A549 (cell line): ENCODE data around the gene AFF1. TPM values are rescaled to one million over a fixed set of nuclear protein-coding genes. Genes with fewer than 3 reads are reported as not detected.
A peak's percentile ranks its signal among the peaks of the same experiment; 100 is the strongest.
"Not testable (repeated sequence)": the region's sequence is repeated elsewhere in the genome, so short reads cannot be mapped to it uniquely, and the experiment has no call there.

Experiments
- ATAC-seq, 2 experiments: fragments of 200-7000 bp in 1 of 2; fragments of >200 bp in 1 of 2; cut with Nextera tagmentation in 1 of 2; cut with Tn5 transposase in 1 of 2; 3 replicates each; pipeline versions ENCODE4 v1.8.0 to v1.9.1; 2018 to 2020; ENCODE audit warnings: mild to moderate bottlenecking in 1 of 2, moderate library complexity in 1 of 2
- CTCF ChIA-PET: fragments of 300-600 bp; sonication (Branson Sonifier 250); formaldehyde crosslinking; extraction: SDS; loops from one replicate; lab custom pipeline; 2021; ENCODE audit warnings: antibody characterized with exemption, inconsistent platforms; lab: Yijun Ruan, JAX
- POLR2A ChIA-PET: fragments of 350-600 bp; formaldehyde crosslinking; extraction: SDS; loops from one replicate; lab custom pipeline; 2021; ENCODE audit warnings: antibody characterized with exemption, inconsistent platforms; lab: Yijun Ruan, JAX
- DNase-seq, 2 experiments: peaks; one replicate each; pipeline versions ENCODE4 v3.0.0 to v3.0.0-alpha.2; 2011 to 2016; ENCODE audit warnings: low read depth in 1 of 2, low spot score in 1 of 2
- FAIRE-seq: peaks from 2 replicates; lab custom pipeline; 2011; peaks lifted over from hg19 to GRCh38; lab: Jason Lieb, UNC
- H3K27ac ChIP-seq, 2 experiments: fragments of >200 bp; sonication (Bioruptor Twin); formaldehyde crosslinking; 3 replicates each; pipeline ENCODE4 v1.5.1; 2016 to 2017
- H3K4me1 ChIP-seq: fragments of >200 bp; sonication (Bioruptor Twin); formaldehyde crosslinking; 3 replicates; pipeline ENCODE4 v1.6.1; 2016
- H3K4me2 ChIP-seq: fragments of >200 bp; sonication (Bioruptor Twin); formaldehyde crosslinking; 3 replicates; pipeline ENCODE4 v1.6.1; 2016
- H3K4me3 ChIP-seq: fragments of >200 bp; sonication (Bioruptor Twin); formaldehyde crosslinking; 3 replicates; pipeline ENCODE4 v1.5.1; 2016
- H3K9me3 ChIP-seq: fragments of >200 bp; sonication (Bioruptor Twin); formaldehyde crosslinking; 3 replicates; pipeline ENCODE4 v1.6.1; 2016
- BHLHE40 ChIP-seq: IDR thresholded peaks from 2 replicates; pipeline ENCODE4 v1.6.1; 2012; ENCODE audit warnings: low read depth, low read length, inconsistent platforms
- FOSL2 ChIP-seq, 2 experiments: fragments of 450-650 bp in 1 of 2; fragments of >200 bp in 1 of 2; sonication (Bioruptor Twin) in 1 of 2; formaldehyde crosslinking; IDR thresholded peaks; 2 replicates each; pipeline versions ENCODE4 v1.5.0 to v1.6.1; 2016 to 2020; ENCODE audit warnings: mild to moderate bottlenecking in 1 of 2, moderate library complexity in 1 of 2
- GATA3 ChIP-seq: IDR thresholded peaks from 2 replicates; pipeline ENCODE4 v1.6.1; 2012; ENCODE audit warnings: borderline replicate concordance
- HOXB5 ChIP-seq: fragments of 250-450 bp; sonication (Bioruptor Pico); IDR thresholded peaks from 2 replicates; pipeline ENCODE4 v1.5.0; 2020; ENCODE audit warnings: mild to moderate bottlenecking, moderate library complexity
- MYC ChIP-seq: IDR thresholded peaks from 2 replicates; pipeline ENCODE4 v1.6.1; 2012; ENCODE audit warnings: mild to moderate bottlenecking, inconsistent platforms, low read length, improper control_type of control experiment, borderline replicate concordance
- PHF8 ChIP-seq: fragments of 200-600 bp; sonication (generic); IDR thresholded peaks from 2 replicates; pipeline ENCODE4 v1.6.1; 2016; ENCODE audit warnings: low read depth, mild to moderate bottlenecking, antibody characterized with exemption, moderate library complexity, borderline replicate concordance
- POLR2AphosphoS2 ChIP-seq: conservative IDR thresholded peaks from 2 replicates; pipeline ENCODE4 v1.6.1; 2012; ENCODE audit warnings: low read length, improper control_type of control experiment, inconsistent platforms
- SMC3 ChIP-seq: fragments of >200 bp; sonication (Bioruptor Twin); formaldehyde crosslinking; IDR thresholded peaks from 3 replicates; pipeline ENCODE4 v1.6.1; 2018; ENCODE audit warnings: inconsistent platforms
- ZC3H11A ChIP-seq: fragments of 450-650 bp; IDR thresholded peaks from 2 replicates; pipeline ENCODE4 v1.6.1; 2014; ENCODE audit warnings: antibody characterized with exemption, mild to moderate bottlenecking
- ZNF302 ChIP-seq: fragments of 250-450 bp; sonication (Bioruptor Pico); IDR thresholded peaks from 2 replicates; pipeline ENCODE4 v1.9.0; 2021; ENCODE audit warnings: inconsistent platforms, mild to moderate bottlenecking, moderate library complexity
- ZSCAN20 ChIP-seq: fragments of 250-450 bp; sonication (Bioruptor Pico); IDR thresholded peaks from 2 replicates; pipeline ENCODE4 v1.8.0; 2022; ENCODE audit warnings: mild to moderate bottlenecking, moderate library complexity
- WGBS: methylation state at CpG from one replicate; pipeline ENCODE4 v1.1.6; 2017; ENCODE audit errors: missing lambda C conversion rate; 5-methylcytosine and 5-hydroxymethylcytosine counted together
- polyA plus RNA-seq, 4 experiments: library from polyadenylated mRNA; depleted of rRNA in 3 of 4; stranded (reverse); fragments of >200 nt; fragmentation: RNase III in 1 of 4; extraction: RNeasy Plus Mini Kit Qiagen cat#74134 plus additional on column Dnase treatment in 1 of 4; gene quantifications; 2 replicates in 3 of 4; 3 replicates in 1 of 4; pipeline ENCODE4 v1.2.3, GENCODE V29; 2011 to 2017
- TF ChIP-seq, protein P1 (sequence below): fragments of 200-600 bp; sonication (generic); IDR thresholded peaks from 2 replicates; pipeline ENCODE4 v1.6.1; 2016; ENCODE audit warnings: antibody characterized with exemption, mild to moderate bottlenecking, moderate library complexity
- TF ChIP-seq, protein P2 (sequence below): fragments of 450-650 bp; IDR thresholded peaks from 2 replicates; pipeline ENCODE4 v1.6.1; 2014; ENCODE audit warnings: antibody characterized with exemption
- TF ChIP-seq, protein P3 (sequence below): fragments of >200 bp; sonication (Bioruptor Twin); formaldehyde crosslinking; IDR thresholded peaks from 3 replicates; pipeline ENCODE4 v1.6.1; 2016

The AFF1 gene
- polyA plus RNA-seq, 2 of the 4 experiments (the other 2 are of a cell fraction), result 13.7 to 15.4 TPM

DNA sequence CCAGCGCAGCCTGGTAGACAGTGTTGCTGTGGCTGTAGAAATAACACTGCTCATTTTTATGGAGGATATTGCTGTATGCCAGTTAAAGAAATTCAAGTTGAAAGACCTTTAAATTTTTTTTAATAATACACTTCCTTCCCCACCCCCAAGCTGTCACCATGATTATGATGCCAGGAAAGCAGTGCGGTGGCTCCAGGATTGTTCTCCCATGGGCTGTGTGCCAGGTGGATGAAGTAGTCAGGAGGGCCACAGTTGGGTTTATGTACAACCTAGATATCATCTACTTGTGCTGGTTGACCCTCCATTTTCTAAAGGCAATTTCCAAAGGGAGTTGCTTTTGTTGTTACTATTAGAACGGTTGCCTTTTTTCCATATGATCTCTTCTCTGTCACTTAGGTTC is 136.6 kb downstream of the AFF1 start:
- ChIA-PET POLR2A (no interaction called here), CTCF (no interaction called here)
- Histone ChIP-seq H3K4me2 (0 out of 3 replicates have a peak overlapping the region, but pooled peaks have one; percentile 15), H3K4me1 (peaks cover 33% of the 10 kb centered on the region), H3K27ac (no peak overlapping the region), H3K4me3 (no peak overlapping the region), H3K9me3 (no peaks in the 10 kb centered on the region)
- FAIRE-seq (no peak), DNase-seq (no peak), ATAC-seq (no peak)
- 72% methylated on average over 3 of the region's 3 CpGs for WGBS
- TF ChIP-seq PHF8 (no peak), FOSL2 (IDR thresholded peaks at IDR 0.05) (no peak), FOSL2 (CRISPR knock-in tag; IDR thresholded peaks at IDR 0.05) (no peak), POLR2AphosphoS2 (no peak), ZNF302 (no peak), SMC3 (no peak), ZSCAN20 (no peak), HOXB5 (CRISPR knock-in tag) (no peak), GATA3 (no peak)
- TF ChIP-seq, protein P1, sequence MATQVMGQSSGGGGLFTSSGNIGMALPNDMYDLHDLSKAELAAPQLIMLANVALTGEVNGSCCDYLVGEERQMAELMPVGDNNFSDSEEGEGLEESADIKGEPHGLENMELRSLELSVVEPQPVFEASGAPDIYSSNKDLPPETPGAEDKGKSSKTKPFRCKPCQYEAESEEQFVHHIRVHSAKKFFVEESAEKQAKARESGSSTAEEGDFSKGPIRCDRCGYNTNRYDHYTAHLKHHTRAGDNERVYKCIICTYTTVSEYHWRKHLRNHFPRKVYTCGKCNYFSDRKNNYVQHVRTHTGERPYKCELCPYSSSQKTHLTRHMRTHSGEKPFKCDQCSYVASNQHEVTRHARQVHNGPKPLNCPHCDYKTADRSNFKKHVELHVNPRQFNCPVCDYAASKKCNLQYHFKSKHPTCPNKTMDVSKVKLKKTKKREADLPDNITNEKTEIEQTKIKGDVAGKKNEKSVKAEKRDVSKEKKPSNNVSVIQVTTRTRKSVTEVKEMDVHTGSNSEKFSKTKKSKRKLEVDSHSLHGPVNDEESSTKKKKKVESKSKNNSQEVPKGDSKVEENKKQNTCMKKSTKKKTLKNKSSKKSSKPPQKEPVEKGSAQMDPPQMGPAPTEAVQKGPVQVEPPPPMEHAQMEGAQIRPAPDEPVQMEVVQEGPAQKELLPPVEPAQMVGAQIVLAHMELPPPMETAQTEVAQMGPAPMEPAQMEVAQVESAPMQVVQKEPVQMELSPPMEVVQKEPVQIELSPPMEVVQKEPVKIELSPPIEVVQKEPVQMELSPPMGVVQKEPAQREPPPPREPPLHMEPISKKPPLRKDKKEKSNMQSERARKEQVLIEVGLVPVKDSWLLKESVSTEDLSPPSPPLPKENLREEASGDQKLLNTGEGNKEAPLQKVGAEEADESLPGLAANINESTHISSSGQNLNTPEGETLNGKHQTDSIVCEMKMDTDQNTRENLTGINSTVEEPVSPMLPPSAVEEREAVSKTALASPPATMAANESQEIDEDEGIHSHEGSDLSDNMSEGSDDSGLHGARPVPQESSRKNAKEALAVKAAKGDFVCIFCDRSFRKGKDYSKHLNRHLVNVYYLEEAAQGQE, result no peak
- TF ChIP-seq, protein P2, sequence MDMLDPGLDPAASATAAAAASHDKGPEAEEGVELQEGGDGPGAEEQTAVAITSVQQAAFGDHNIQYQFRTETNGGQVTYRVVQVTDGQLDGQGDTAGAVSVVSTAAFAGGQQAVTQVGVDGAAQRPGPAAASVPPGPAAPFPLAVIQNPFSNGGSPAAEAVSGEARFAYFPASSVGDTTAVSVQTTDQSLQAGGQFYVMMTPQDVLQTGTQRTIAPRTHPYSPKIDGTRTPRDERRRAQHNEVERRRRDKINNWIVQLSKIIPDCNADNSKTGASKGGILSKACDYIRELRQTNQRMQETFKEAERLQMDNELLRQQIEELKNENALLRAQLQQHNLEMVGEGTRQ, result no peak
- TF ChIP-seq, protein P3, sequence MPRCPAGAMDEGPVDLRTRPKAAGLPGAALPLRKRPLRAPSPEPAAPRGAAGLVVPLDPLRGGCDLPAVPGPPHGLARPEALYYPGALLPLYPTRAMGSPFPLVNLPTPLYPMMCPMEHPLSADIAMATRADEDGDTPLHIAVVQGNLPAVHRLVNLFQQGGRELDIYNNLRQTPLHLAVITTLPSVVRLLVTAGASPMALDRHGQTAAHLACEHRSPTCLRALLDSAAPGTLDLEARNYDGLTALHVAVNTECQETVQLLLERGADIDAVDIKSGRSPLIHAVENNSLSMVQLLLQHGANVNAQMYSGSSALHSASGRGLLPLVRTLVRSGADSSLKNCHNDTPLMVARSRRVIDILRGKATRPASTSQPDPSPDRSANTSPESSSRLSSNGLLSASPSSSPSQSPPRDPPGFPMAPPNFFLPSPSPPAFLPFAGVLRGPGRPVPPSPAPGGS, result no peak

DNA sequence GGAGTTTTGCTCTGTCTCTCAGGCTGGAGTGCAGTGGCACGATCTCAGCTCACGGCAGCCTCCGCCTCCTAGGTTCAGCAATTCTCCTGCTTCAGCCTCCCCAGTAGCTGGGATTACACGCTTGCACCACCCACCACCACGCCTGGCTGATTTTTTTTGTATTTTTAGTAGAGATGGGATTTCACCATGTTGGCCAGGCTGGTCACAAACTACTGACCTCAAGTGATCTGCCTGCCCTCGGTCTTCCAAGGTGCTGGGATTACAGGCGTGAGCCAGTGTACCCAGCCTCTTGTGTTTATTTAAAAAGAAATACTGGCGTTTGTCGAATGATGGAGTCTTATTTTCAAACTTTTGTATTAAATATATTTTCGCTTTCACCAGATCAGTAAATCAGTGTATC is 137.7 kb downstream of the AFF1 start:
- H3K9me3 ChIP-seq, DNase-seq, POLR2A ChIA-PET, FAIRE-seq, H3K4me2 ChIP-seq, H3K27ac ChIP-seq, H3K4me3 ChIP-seq, ATAC-seq: not testable (repeated sequence)
- CTCF ChIA-PET, result interaction anchor here (1.0 kb wide), 1 partner anchor 21 kb away, joined by 5 read pairs; no protein-coding TSS in a partner anchor
- WGBS, result 93% methylated on average over 10 of the region's 10 CpGs
- H3K4me1 ChIP-seq, result peaks cover 36% of the 10 kb centered on the region

DNA sequence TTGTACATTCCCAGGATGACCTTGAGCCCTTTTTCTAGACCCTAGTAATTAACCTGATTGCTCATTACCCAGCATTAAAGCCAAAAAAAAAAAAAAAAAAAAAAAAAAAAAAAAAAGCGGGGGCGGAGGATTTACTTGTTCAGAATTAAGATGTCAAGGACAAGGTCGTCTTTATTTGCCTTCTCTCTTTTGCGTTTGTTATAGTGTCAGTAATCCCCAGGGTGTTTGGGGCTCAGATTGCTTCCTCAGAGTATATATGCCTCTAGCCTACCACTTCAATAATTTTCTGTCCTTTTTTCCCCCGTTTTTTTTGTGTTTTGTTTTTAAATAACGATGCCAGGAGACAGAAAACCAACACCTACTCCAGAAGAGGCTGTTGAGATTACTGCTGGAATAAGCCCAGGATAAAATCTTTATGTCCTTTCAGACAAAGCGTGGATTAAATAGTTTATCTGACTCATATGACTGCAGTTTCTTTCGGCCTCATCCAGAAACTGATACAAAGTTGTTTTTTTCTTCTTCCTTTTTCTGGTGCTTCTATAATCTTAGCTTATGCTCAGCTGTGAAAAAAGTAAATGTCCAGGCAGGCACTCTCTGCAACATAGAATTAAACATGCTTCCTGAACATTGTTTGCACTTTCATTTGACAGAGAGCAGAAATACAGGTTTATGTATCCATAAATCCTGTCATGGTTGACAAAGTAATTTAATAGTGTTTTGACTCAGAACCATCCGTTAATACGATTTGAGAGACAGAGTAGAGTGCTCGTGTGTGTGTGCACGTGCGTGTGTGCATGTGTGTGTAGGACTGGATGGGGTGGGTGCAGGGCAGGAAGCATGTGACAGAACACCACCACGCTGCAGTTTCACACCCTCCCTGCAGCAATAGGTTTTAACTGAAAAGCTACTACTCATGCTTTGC is 138.6 kb downstream of the AFF1 start:
- no peak for DNase-seq
- FAIRE-seq, result no peak
- TF ChIP-seq ZC3H11A (no peak), MYC (no peak), BHLHE40 (no peak)
- no peak for ATAC-seq
- Histone ChIP-seq H3K27ac (no peak overlapping the region), H3K9me3 (no peaks in the 10 kb centered on the region), H3K4me3 (no peak overlapping the region), H3K4me2 (no peak overlapping the region), H3K4me1 (peaks cover 39% of the 10 kb centered on the region)
- POLR2A ChIA-PET, result interaction anchor here (1.0 kb wide), 1 partner anchor 55 kb away, joined by 4 read pairs; no protein-coding TSS in a partner anchor
- CTCF ChIA-PET, result no interaction called here
- WGBS, result 80% methylated on average over 14 of the region's 14 CpGs
